Esophagus squamous epithelium (tissue), 4 donors: ENCODE measurements around the gene LGR4.

Experiments used
- POLR2A ChIP-seq, 4 donors: fragments of 450-650 bp; IDR thresholded peaks; one replicate each; pipeline ENCODE4 v1.6.1; 2017; ENCODE audit warnings: antibody characterized with exemption in 4 of 4, mild to moderate bottlenecking in 4 of 4, moderate library complexity in 3 of 4
- TF ChIP-seq, protein P1 (sequence below), 6 experiments: fragments of 450-650 bp in 4 of 6; fragments of 200-600 bp in 2 of 6; sonication (generic) in 2 of 6; IDR thresholded peaks; one replicate each; pipeline ENCODE4 v1.5.1; 2016 to 2019; ENCODE audit warnings: antibody characterized with exemption in 6 of 6, mild to moderate bottlenecking in 4 of 6, moderate library complexity in 4 of 6

DNA sequence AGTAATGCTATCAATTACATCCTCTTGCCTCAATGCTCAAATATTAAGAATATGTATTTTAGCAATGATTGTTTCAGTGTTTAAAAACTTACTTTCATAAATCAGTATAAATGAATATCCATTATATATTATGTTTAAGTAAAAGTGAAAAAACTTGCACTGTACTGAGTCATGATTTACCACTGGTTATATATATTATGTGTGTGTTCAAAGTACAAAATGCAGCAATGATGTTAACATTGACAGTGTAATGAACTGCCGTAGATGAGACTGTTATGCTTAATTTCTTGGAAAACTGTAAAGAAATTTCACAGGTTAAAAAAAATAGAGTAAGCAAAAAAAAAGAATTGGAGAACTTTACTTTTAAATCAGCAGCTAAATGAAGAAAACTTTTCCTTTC, 25.3 kb upstream of the LGR4 start:
- TF ChIP-seq, protein P1, sequence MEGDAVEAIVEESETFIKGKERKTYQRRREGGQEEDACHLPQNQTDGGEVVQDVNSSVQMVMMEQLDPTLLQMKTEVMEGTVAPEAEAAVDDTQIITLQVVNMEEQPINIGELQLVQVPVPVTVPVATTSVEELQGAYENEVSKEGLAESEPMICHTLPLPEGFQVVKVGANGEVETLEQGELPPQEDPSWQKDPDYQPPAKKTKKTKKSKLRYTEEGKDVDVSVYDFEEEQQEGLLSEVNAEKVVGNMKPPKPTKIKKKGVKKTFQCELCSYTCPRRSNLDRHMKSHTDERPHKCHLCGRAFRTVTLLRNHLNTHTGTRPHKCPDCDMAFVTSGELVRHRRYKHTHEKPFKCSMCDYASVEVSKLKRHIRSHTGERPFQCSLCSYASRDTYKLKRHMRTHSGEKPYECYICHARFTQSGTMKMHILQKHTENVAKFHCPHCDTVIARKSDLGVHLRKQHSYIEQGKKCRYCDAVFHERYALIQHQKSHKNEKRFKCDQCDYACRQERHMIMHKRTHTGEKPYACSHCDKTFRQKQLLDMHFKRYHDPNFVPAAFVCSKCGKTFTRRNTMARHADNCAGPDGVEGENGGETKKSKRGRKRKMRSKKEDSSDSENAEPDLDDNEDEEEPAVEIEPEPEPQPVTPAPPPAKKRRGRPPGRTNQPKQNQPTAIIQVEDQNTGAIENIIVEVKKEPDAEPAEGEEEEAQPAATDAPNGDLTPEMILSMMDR (IDR thresholded peaks at IDR 0.05): no peak
- TF ChIP-seq POLR2A (IDR thresholded peaks at IDR 0.05): no peak
